ENCODE measurements around the gene RFC5.

GRCh38 chr12:118015306-118015705, 1.2 kb upstream of the RFC5 start:
- no peak for TF ChIP-seq CTCF (IDR thresholded peaks at IDR 0.05)
- no peak for TF ChIP-seq POLR2A (IDR thresholded peaks at IDR 0.05)
- TF ChIP-seq EP300 (IDR thresholded peaks at IDR 0.05): no peak

Data from tibial nerve (tissue), 4 donors.